Panc1 (cell line): ENCODE data around the gene EGFR.

Source experiments
- CTCF ChIP-seq: fragments of 450-650 bp; IDR thresholded peaks from 2 replicates; pipeline ENCODE4 v1.5.1; 2017; ENCODE audit warnings: mild to moderate bottlenecking
- SIN3A ChIP-seq: IDR thresholded peaks from 2 replicates; pipeline ENCODE4 v1.6.1; 2012; ENCODE audit warnings: low read depth, mild to moderate bottlenecking, low read length, moderate library complexity, borderline replicate concordance; ENCODE audit not compliant: insufficient read depth

GRCh38 chr7:55134359-55134725 lies 115.5 kb downstream of the EGFR start:
- no peak for TF ChIP-seq CTCF
- no peak for TF ChIP-seq SIN3A
